PFSK-1 (cell line): Measurements from ENCODE around the gene AMPD3.

Experiments
- REST ChIP-seq, 2 experiments: IDR thresholded peaks; 2 replicates each; pipeline versions ENCODE4 v1.6.1 to v1.8.0; 2011 to 2012; ENCODE audit warnings: low read depth in 2 of 2, low read length in 2 of 2, control low read depth in 1 of 2, inconsistent platforms in 1 of 2, mild to moderate bottlenecking in 1 of 2, moderate library complexity in 1 of 2; ENCODE audit not compliant: insufficient read depth in 1 of 2
- TAF1 ChIP-seq: IDR thresholded peaks from 2 replicates; pipeline ENCODE4 v1.6.1; 2012; ENCODE audit warnings: low read length, control low read depth, borderline replicate concordance; ENCODE audit not compliant: insufficient read depth

DNA sequence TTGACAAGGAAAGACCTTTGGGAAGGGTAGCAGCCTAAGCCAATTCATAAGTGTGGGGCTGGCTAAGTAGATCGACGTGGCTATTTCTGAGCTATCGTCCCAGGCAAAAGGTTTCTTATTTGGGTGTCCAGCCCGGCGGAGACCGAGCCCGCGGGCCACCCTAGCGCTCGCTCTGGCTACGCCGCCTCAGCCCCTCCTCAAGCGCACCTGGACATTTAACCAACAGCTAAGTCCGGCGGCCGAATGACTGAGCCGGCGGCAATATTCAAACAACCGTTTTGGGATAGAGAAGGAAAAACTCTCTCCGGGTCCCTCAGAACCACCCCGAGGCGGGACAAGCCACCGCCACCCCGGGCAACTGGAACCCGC lies 85.5 kb downstream of the AMPD3 start:
- TF ChIP-seq REST (IDR thresholded peaks at IDR 0.05; ENCODE audit: insufficient read depth in 1 of 2, low read depth in 2 of 2, low read length in 2 of 2), result no peak
- no peak for TF ChIP-seq TAF1
